K562 (cell line): ENCODE measurements around the gene PMM1. TPM values are rescaled to one million over a fixed set of nuclear protein-coding genes. Genes with fewer than 3 reads are reported as not detected.

Experiments used
- ATF7 ChIP-seq: fragments of 450-650 bp; IDR thresholded peaks from 2 replicates; pipeline ENCODE4 v1.7.1; 2014; ENCODE audit warnings: mild to moderate bottlenecking, moderate library complexity
- DACH1 ChIP-seq: fragments of 450-650 bp; IDR thresholded peaks from 2 replicates; pipeline ENCODE4 v1.6.1; 2018; ENCODE audit not compliant: partially characterized antibody
- EWSR1 ChIP-seq: fragments of 450-650 bp; IDR thresholded peaks from 2 replicates; pipeline ENCODE4 v1.6.1; 2018; ENCODE audit warnings: borderline replicate concordance, mild to moderate bottlenecking, low read depth, moderate library complexity; ENCODE audit not compliant: partially characterized antibody
- FOXJ2 ChIP-seq: fragments of 200-800 bp; sonication (Bioruptor generic); IDR thresholded peaks from 2 replicates; pipeline ENCODE4 v1.6.1; 2016; ENCODE audit warnings: missing genetic modification characterization, missing compliant biosample characterization
- HDAC2 ChIP-seq: fragments of 450-650 bp; IDR thresholded peaks from 2 replicates; pipeline ENCODE4 v1.6.1; 2016; ENCODE audit warnings: mild to moderate bottlenecking
- JUNB ChIP-seq: fragments of 450-650 bp; formaldehyde crosslinking; conservative IDR thresholded peaks from 2 replicates; pipeline ENCODE4 v1.4.0; 2020; ENCODE audit warnings: mild to moderate bottlenecking
- MEIS2 ChIP-seq: fragments of 450-650 bp; IDR thresholded peaks from 2 replicates; pipeline ENCODE4 v1.6.1; 2014; ENCODE audit warnings: mild to moderate bottlenecking; ENCODE audit not compliant: partially characterized antibody
- MYNN ChIP-seq, 2 experiments: sonication (generic); formaldehyde crosslinking in 1 of 2; IDR thresholded peaks; 2 replicates each; pipeline versions ENCODE4 v1.5.0 to v1.6.1; 2016 to 2020; ENCODE audit warnings: antibody characterized with exemption in 1 of 2, missing genetic modification reagents in 1 of 2
- PRMT5 ChIP-seq: sonication (generic); formaldehyde crosslinking; IDR thresholded peaks from 2 replicates; pipeline ENCODE4 v1.5.0; 2020; ENCODE audit warnings: missing genetic modification reagents
- RAD21 ChIP-seq, 2 experiments: fragments of 250-450 bp in 1 of 2; fragments of 450-650 bp in 1 of 2; sonication (Bioruptor Pico) in 1 of 2; formaldehyde crosslinking in 1 of 2; IDR thresholded peaks in 1 of 2; conservative IDR thresholded peaks in 1 of 2; 2 replicates each; pipeline versions ENCODE4 v1.4.0 to v1.8.0; 2020 to 2022; ENCODE audit warnings: mild to moderate bottlenecking in 2 of 2, moderate library complexity in 1 of 2
- RHOXF2B ChIP-seq: fragments of 250-450 bp; sonication (Bioruptor Pico); conservative IDR thresholded peaks from 2 replicates; pipeline ENCODE4 v1.5.1; 2021
- SIN3B ChIP-seq: fragments of 450-650 bp; IDR thresholded peaks from 2 replicates; pipeline ENCODE4 v1.6.1; 2017; ENCODE audit warnings: low read depth, mild to moderate bottlenecking, moderate library complexity
- SIX5 ChIP-seq, 2 experiments: IDR thresholded peaks; 2 replicates each; pipeline ENCODE4 v1.6.1; 2011; ENCODE audit warnings: low read length in 2 of 2, borderline replicate concordance in 1 of 2, low read depth in 1 of 2, mild to moderate bottlenecking in 1 of 2, moderate library complexity in 1 of 2; ENCODE audit not compliant: insufficient read depth in 1 of 2
- ZNF124 ChIP-seq: sonication (generic); formaldehyde crosslinking; IDR thresholded peaks from 2 replicates; pipeline ENCODE4 v1.8.1; 2022; ENCODE audit warnings: missing genetic modification reagents
- ZNF431 ChIP-seq: sonication (generic); formaldehyde crosslinking; IDR thresholded peaks from 2 replicates; pipeline ENCODE4 v1.8.0; 2022; ENCODE audit warnings: mild to moderate bottlenecking, missing genetic modification reagents
- ZNF644 ChIP-seq: fragments of 200-800 bp; sonication (Bioruptor generic); IDR thresholded peaks from 2 replicates; pipeline ENCODE4 v1.6.1; 2016; ENCODE audit warnings: low read depth, missing genetic modification characterization, missing compliant biosample characterization
- polyA plus RNA-seq, 8 experiments: library from polyadenylated mRNA; depleted of rRNA in 4 of 8; stranded (reverse) in 5 of 8; unstranded in 3 of 8; fragments of >200 nt; fragmentation: Nextera tagmentation in 2 of 8; fragmentation: Illumina TruSeq in 1 of 8; extraction: Ambion mirVana in 2 of 8; extraction: Trizol in 1 of 8; gene quantifications; 2 replicates each; pipeline versions ENCODE4 v1.2.1 to v1.2.3, GENCODE V29; 2011 to 2014; ENCODE audit warnings: inconsistent platforms in 1 of 8, missing spikeins in 1 of 8
- total RNA-seq, 7 experiments: library from RNA; depleted of rRNA in 6 of 7; stranded (reverse); fragments of >200 nt in 6 of 7; fragmentation: Illumina TruSeq in 2 of 7; extraction: Trizol in 2 of 7; gene quantifications; 2 replicates each; pipeline versions ENCODE4 v1.2.1 to v1.2.3, GENCODE V29; 2011 to 2021; ENCODE audit warnings: low replicate concordance in 1 of 7
- TF ChIP-seq, protein P1 (sequence below), 2 experiments: fragments of 450-650 bp in 1 of 2; sonication (generic) in 1 of 2; formaldehyde crosslinking in 1 of 2; IDR thresholded peaks in 1 of 2; conservative IDR thresholded peaks in 1 of 2; 2 replicates each; pipeline versions ENCODE4 v1.6.1 to v1.8.1; 2016 to 2023; ENCODE audit warnings: mild to moderate bottlenecking in 2 of 2, moderate library complexity in 2 of 2, inconsistent platforms in 1 of 2, missing genetic modification reagents in 1 of 2
- TF ChIP-seq, protein P2 (sequence below), 2 experiments: fragments of 450-650 bp; formaldehyde crosslinking in 1 of 2; IDR thresholded peaks; 2 replicates each; pipeline versions ENCODE4 v1.4.0 to v1.6.1; 2014 to 2020; ENCODE audit warnings: mild to moderate bottlenecking in 2 of 2, borderline replicate concordance in 1 of 2, low read depth in 1 of 2
- TF ChIP-seq, protein P3 (sequence below): fragments of 250-450 bp; sonication (Bioruptor Pico); IDR thresholded peaks from 2 replicates; pipeline ENCODE4 v1.8.0; 2021; ENCODE audit warnings: moderate library complexity, mild to moderate bottlenecking, inconsistent platforms

Gene PMM1
- total and polyA plus RNA-seq, 9 of the 15 experiments (the other 6 are each of a cell fraction or from before 2014, with no cell fraction given) = 10.2 to 31.7 (median 20.3) TPM

DNA sequence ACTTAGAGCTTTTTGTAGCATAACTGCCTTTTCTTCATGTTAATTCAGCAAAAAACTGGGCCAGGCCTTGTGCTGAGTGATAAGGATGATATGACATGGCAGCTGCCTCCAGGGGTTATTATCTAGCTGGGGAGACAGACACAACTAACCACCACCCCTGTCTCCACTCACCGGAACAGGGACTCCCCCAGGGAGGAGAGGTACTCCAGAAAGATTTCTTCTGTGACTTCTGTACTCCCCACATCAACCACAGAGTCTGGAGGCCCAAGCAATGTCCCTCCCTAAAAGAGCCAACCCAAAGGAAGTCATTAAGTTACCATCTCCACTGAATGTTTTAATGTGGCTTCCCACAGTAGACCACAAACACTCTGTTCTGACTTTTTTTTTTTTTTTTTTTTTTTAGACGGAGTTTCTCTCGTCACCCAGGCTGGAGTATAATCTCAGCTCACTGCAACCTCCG, 14.3 kb upstream of the PMM1 start (continued):
- TF ChIP-seq MYNN (IDR thresholded peaks at IDR 0.05) = no peak
- TF ChIP-seq MYNN (CRISPR knock-in tag; IDR thresholded peaks at IDR 0.05) = no peak
- TF ChIP-seq, protein P1, sequence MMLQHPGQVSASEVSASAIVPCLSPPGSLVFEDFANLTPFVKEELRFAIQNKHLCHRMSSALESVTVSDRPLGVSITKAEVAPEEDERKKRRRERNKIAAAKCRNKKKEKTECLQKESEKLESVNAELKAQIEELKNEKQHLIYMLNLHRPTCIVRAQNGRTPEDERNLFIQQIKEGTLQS (IDR thresholded peaks at IDR 0.05) = no peak
- TF ChIP-seq, protein P1 (CRISPR knock-in tag; conservative IDR thresholded peaks at IDR 0.05) = no peak
- no peak for TF ChIP-seq RHOXF2B (CRISPR knock-in tag)
- no peak for TF ChIP-seq ZNF124
- peak; percentile 76 for TF ChIP-seq HDAC2
- TF ChIP-seq, protein P2, sequence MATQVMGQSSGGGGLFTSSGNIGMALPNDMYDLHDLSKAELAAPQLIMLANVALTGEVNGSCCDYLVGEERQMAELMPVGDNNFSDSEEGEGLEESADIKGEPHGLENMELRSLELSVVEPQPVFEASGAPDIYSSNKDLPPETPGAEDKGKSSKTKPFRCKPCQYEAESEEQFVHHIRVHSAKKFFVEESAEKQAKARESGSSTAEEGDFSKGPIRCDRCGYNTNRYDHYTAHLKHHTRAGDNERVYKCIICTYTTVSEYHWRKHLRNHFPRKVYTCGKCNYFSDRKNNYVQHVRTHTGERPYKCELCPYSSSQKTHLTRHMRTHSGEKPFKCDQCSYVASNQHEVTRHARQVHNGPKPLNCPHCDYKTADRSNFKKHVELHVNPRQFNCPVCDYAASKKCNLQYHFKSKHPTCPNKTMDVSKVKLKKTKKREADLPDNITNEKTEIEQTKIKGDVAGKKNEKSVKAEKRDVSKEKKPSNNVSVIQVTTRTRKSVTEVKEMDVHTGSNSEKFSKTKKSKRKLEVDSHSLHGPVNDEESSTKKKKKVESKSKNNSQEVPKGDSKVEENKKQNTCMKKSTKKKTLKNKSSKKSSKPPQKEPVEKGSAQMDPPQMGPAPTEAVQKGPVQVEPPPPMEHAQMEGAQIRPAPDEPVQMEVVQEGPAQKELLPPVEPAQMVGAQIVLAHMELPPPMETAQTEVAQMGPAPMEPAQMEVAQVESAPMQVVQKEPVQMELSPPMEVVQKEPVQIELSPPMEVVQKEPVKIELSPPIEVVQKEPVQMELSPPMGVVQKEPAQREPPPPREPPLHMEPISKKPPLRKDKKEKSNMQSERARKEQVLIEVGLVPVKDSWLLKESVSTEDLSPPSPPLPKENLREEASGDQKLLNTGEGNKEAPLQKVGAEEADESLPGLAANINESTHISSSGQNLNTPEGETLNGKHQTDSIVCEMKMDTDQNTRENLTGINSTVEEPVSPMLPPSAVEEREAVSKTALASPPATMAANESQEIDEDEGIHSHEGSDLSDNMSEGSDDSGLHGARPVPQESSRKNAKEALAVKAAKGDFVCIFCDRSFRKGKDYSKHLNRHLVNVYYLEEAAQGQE (IDR thresholded peaks at IDR 0.05; ENCODE audit: borderline replicate concordance) = no peak
- TF ChIP-seq, protein P2 (CRISPR knock-in tag; IDR thresholded peaks at IDR 0.05; ENCODE audit: low read depth) = no peak
- TF ChIP-seq SIN3B = no peak
- peak; percentile 59; the same call in 1 of the 2 replicates for TF ChIP-seq ATF7
- no peak for TF ChIP-seq ZNF431 (CRISPR knock-in tag)
- TF ChIP-seq JUNB (CRISPR knock-in tag) = no peak
- TF ChIP-seq SIX5 (IDR thresholded peaks at IDR 0.05; ENCODE audit: borderline replicate concordance in 1 of 2, insufficient read depth in 1 of 2, low read depth in 1 of 2, low read length in 2 of 2) = no peak
- TF ChIP-seq, protein P3, sequence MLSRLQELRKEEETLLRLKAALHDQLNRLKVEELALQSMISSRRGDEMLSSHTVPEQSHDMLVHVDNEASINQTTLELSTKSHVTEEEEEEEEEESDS (CRISPR knock-in tag) = no peak
- no peak for TF ChIP-seq ZNF644 (tag)
- TF ChIP-seq MEIS2 = peak; percentile 94
- no peak for TF ChIP-seq DACH1
- no peak for TF ChIP-seq FOXJ2 (tag)
- TF ChIP-seq RAD21 (CRISPR knock-in tag; conservative IDR thresholded peaks at IDR 0.05 in 1 of 2, IDR thresholded peaks at IDR 0.05 in 1 of 2) = no peak; a peak in 1 of 4 replicates
- no peak for TF ChIP-seq EWSR1
- no peak for TF ChIP-seq PRMT5 (CRISPR knock-in tag)
